Gastrocnemius medialis (tissue), 4 donors: Measurements from ENCODE around the gene POLD1.

Experiments used
- CTCF ChIP-seq, 5 experiments: fragments of 450-650 bp in 3 of 5; fragments of 200-600 bp in 2 of 5; sonication (generic) in 2 of 5; IDR thresholded peaks in 4 of 5; conservative IDR thresholded peaks in 1 of 5; 1 replicate in 4 of 5; 2 replicates in 1 of 5; pipeline ENCODE4 v1.5.1; 2016 to 2019; ENCODE audit warnings: antibody characterized with exemption in 5 of 5, mild to moderate bottlenecking in 3 of 5, moderate library complexity in 3 of 5
- POLR2A ChIP-seq, 2 donors: fragments of 450-650 bp; IDR thresholded peaks; one replicate each; pipeline ENCODE4 v1.6.1; 2017; ENCODE audit warnings: antibody characterized with exemption in 2 of 2, mild to moderate bottlenecking in 2 of 2, moderate library complexity in 2 of 2

- TF ChIP-seq CTCF (IDR thresholded peaks at IDR 0.05 in 4 of 5, conservative IDR thresholded peaks at IDR 0.05 in 1 of 5) (no peak), POLR2A (IDR thresholded peaks at IDR 0.05) (no peak)
These were observed 921 bp upstream of the POLD1 start for GRCh38 chr19:50383001-50383851.
